HCT116 (cell line): ENCODE measurements around the gene CMBL. TPM values are rescaled to one million over a fixed set of nuclear protein-coding genes. Genes with fewer than 3 reads are reported as not detected.

Experiments
- ATAC-seq: fragments of 200-7000 bp; cut with Tn5 transposase; 2 replicates; pipeline ENCODE4 v1.9.1; 2020; ENCODE audit warnings: mild to moderate bottlenecking, moderate library complexity
- Bru-seq: library from RNA; stranded (reverse); fragments of 400-500 nt; gene quantifications from one replicate; lab custom pipeline; 2021; lab: Mats Ljungman, UMichigan
- BruChase-seq, 2 experiments: library from RNA; stranded (reverse); fragments of 400-500 nt; gene quantifications; one replicate each; lab custom pipeline; 2021; lab: Mats Ljungman, UMichigan
- BruUV-seq: library from RNA; stranded (reverse); fragments of 400-500 nt; replicated peaks from 2 replicates; lab custom pipeline; 2021; lab: Mats Ljungman, UMichigan
- CTCF ChIA-PET: fragments of 300-600 bp; sonication (Branson Sonifier 250); formaldehyde crosslinking; loops from one replicate; lab custom pipeline; 2021; ENCODE audit warnings: antibody characterized with exemption; lab: Charles Lee
- POLR2A ChIA-PET: fragments of 300-600, 350-600 bp; sonication (Branson Sonifier 250); formaldehyde crosslinking; loops from one replicate; lab custom pipeline; 2021; ENCODE audit warnings: antibody characterized with exemption; lab: Charles Lee
- RAD21 ChIA-PET, 2 experiments: fragments of 300-600 bp; sonication (Branson Sonifier 250); formaldehyde crosslinking; loops; one replicate each; lab custom pipeline; 2023; ENCODE audit warnings: low total read pairs in 2 of 2; ENCODE audit not compliant: uncharacterized antibody in 2 of 2, unreplicated experiment in 2 of 2, low non-redundant PET in 1 of 2; lab: Charles Lee
- DNase-seq: peaks from one replicate; pipeline ENCODE4 v3.0.0-alpha.2; 2010; ENCODE audit warnings: low read depth, low spot score
- H2AFZ ChIP-seq: fragments of 200-600 bp; shearing (Covaris generic), sonication (generic); 2 replicates; pipeline ENCODE4 v1.6.1; 2017; ENCODE audit warnings: low read depth, mixed run types, mixed read lengths, antibody characterized with exemption, low read length; ENCODE audit not compliant: poor library complexity, severe bottlenecking
- H3K27ac ChIP-seq: 2 replicates; pipeline ENCODE4 v1.5.1; 2012; ENCODE audit warnings: low read depth, low read length
- H3K27me3 ChIP-seq: fragments of 200-600 bp; sonication (generic); 2 replicates; pipeline ENCODE4 v1.6.1; 2016; ENCODE audit warnings: mixed run types, low read length, mixed read lengths; ENCODE audit not compliant: insufficient read depth
- H3K36me3 ChIP-seq, 2 experiments: fragments of 200-500 bp in 1 of 2; fragments of 200-600 bp in 1 of 2; sonication (Bioruptor generic) in 1 of 2; sonication (generic) in 1 of 2; 2 replicates each; pipeline versions ENCODE4 v1.5.1 to v1.6.1; 2014 to 2016; ENCODE audit warnings: low read length in 2 of 2, inconsistent platforms in 1 of 2, mixed read lengths in 1 of 2, mixed run types in 1 of 2; ENCODE audit not compliant: insufficient read depth in 2 of 2, control insufficient read depth in 1 of 2
- H3K4me1 ChIP-seq, 2 experiments: fragments of 200-600 bp in 1 of 2; sonication (generic) in 1 of 2; 2 replicates each; pipeline versions ENCODE4 v1.5.1 to v1.6.1; 2012 to 2017; ENCODE audit warnings: low read length in 2 of 2, inconsistent platforms in 1 of 2, mild to moderate bottlenecking in 1 of 2, mixed read lengths in 1 of 2, mixed run types in 1 of 2, moderate library complexity in 1 of 2; ENCODE audit not compliant: insufficient read depth in 2 of 2, control insufficient read depth in 1 of 2
- H3K4me2 ChIP-seq: fragments of 200-600 bp; sonication (generic); 2 replicates; pipeline ENCODE4 v1.6.1; 2017; ENCODE audit warnings: mixed run types, low read length, mixed read lengths
- H3K4me3 ChIP-seq, 2 experiments: fragments of 200-600 bp in 1 of 2; sonication (generic) in 1 of 2; replicated peaks in 1 of 2; 2 replicates each; pipeline ENCODE4 v1.5.1; 2011 to 2016; ENCODE audit warnings: low read length in 2 of 2, control low read depth in 1 of 2, low read depth in 1 of 2, mild to moderate bottlenecking in 1 of 2, mixed read lengths in 1 of 2, mixed run types in 1 of 2
- H3K79me2 ChIP-seq: fragments of 200-600 bp; sonication (generic); 2 replicates; pipeline ENCODE4 v1.6.1; 2017; ENCODE audit warnings: mild to moderate bottlenecking, mixed run types, low read length, moderate library complexity, mixed read lengths; ENCODE audit not compliant: insufficient read depth
- H3K9ac ChIP-seq: fragments of 200-600 bp; sonication (generic); 2 replicates; pipeline ENCODE4 v1.6.1; 2016; ENCODE audit warnings: low read length, mixed read lengths
- H3K9me2 ChIP-seq: fragments of 200-600 bp; sonication (generic), shearing (Covaris generic); 2 replicates; pipeline ENCODE4 v1.6.1; 2017; ENCODE audit warnings: mixed run types, mild to moderate bottlenecking, moderate library complexity; ENCODE audit not compliant: insufficient read depth
- H3K9me3 ChIP-seq, 2 experiments: fragments of 200-500 bp in 1 of 2; fragments of 200-600 bp in 1 of 2; sonication (Bioruptor generic) in 1 of 2; sonication (generic) in 1 of 2; 2 replicates each; pipeline ENCODE4 v1.6.1; 2014 to 2017; ENCODE audit warnings: low read length in 2 of 2, mixed read lengths in 2 of 2, inconsistent platforms in 1 of 2, low read depth in 1 of 2, mild to moderate bottlenecking in 1 of 2, mixed run types in 1 of 2, moderate library complexity in 1 of 2; ENCODE audit not compliant: control insufficient read depth in 1 of 2, insufficient read depth in 1 of 2
- H4K20me1 ChIP-seq: fragments of 200-600 bp; sonication (generic), shearing (Covaris generic); 2 replicates; pipeline ENCODE4 v1.6.1; 2017; ENCODE audit warnings: mixed run types, mild to moderate bottlenecking, moderate library complexity; ENCODE audit not compliant: insufficient read depth
- CBX3 ChIP-seq: IDR thresholded peaks from 2 replicates; pipeline ENCODE4 v1.6.1; 2012; ENCODE audit warnings: low read depth
- EGR1 ChIP-seq: IDR thresholded peaks from 2 replicates; pipeline ENCODE4 v1.6.1; 2012; ENCODE audit warnings: low read depth
- EZH2 ChIP-seq: fragments of 200-600 bp; sonication (generic); IDR thresholded peaks from 2 replicates; pipeline ENCODE4 v1.6.1; 2017; ENCODE audit warnings: antibody characterized with exemption, mixed run types
- MAX ChIP-seq: IDR thresholded peaks from 2 replicates; pipeline ENCODE4 v1.6.1; 2012
- POLR2A ChIP-seq: IDR thresholded peaks from 2 replicates; pipeline ENCODE4 v1.7.0; 2011; ENCODE audit warnings: borderline replicate concordance; ENCODE audit not compliant: insufficient read depth, insufficient read length; ENCODE audit errors: extremely low read depth
- POLR2AphosphoS5 ChIP-seq: IDR thresholded peaks from 2 replicates; pipeline ENCODE4 v1.6.1; 2011; ENCODE audit warnings: mild to moderate bottlenecking, low read depth, low read length, moderate library complexity
- SIN3A ChIP-seq: IDR thresholded peaks from 2 replicates; pipeline ENCODE4 v1.6.1; 2012; ENCODE audit warnings: low read depth
- SRF ChIP-seq: IDR thresholded peaks from 2 replicates; pipeline ENCODE4 v1.6.1; 2012; ENCODE audit warnings: low read depth
- TCF7L2 ChIP-seq: IDR thresholded peaks from 2 replicates; pipeline ENCODE4 v1.7.0; 2011; ENCODE audit warnings: borderline replicate concordance, inconsistent platforms; ENCODE audit not compliant: insufficient read depth, insufficient read length; ENCODE audit errors: extremely low read depth
- YY1 ChIP-seq: IDR thresholded peaks from 2 replicates; pipeline ENCODE4 v1.6.1; 2011; ENCODE audit warnings: low read length, low read depth, moderate library complexity, mild to moderate bottlenecking; ENCODE audit not compliant: insufficient replicate concordance; ENCODE audit errors: extremely low read depth
- ZFX ChIP-seq: fragments of 450-650 bp; IDR thresholded peaks from 2 replicates; pipeline ENCODE4 v1.6.1; 2017
- intact Hi-C: fragments of 100-400 bp; cut with micrococcal nuclease; formaldehyde crosslinking; loops from 2 replicates; pipeline ENCODE4 v1.10.0; 2022
- long read RNA-seq: library from polyadenylated mRNA; unstranded; transcript quantifications from one replicate; pipeline ENCODE4 v2.0.0, GENCODE V29; 2021; ENCODE audit not compliant: unreplicated experiment
- polyA plus RNA-seq: library from polyadenylated mRNA; unstranded; fragments of >200 nt; gene quantifications from 2 replicates; pipeline ENCODE4 v1.2.1, GENCODE V29; 2012; ENCODE audit warnings: missing spikeins
- total RNA-seq: library from RNA; stranded (reverse); gene quantifications from one replicate; pipeline ENCODE4 v1.2.1, GENCODE V29; 2021; ENCODE audit not compliant: unreplicated experiment

Gene CMBL
- total RNA-seq (51.0 TPM), Bru-seq, nascent RNA (percentile 65 among the genes with signal in this experiment), BruChase-seq, experiment 1, labeled RNA remaining after a 6-hour chase (percentile 73 among the genes with signal in this experiment), BruChase-seq, experiment 2, labeled RNA remaining after a 2-hour chase (percentile 66 among the genes with signal in this experiment)
- 61.6 and 65.5 TPM in 2 replicates for polyA plus RNA-seq
- long read RNA-seq, transcript CMBL-201 (6 exons, 2,335 nt): major isoform, 51 of 71 reads
- long read RNA-seq, partial matches to known transcripts: 5 of 71 reads
- long read RNA-seq, other reads (novel, unspliced or antisense): 13 of 71 reads

GRCh38 chr5:10307206-10308148 is at the start of gene CMBL:
Gene CMBL, minus strand, starts transcription at chr5:10307902. Its CDS starts 17,140 bp downstream, at chr5:10290762.
- peak within 1 kb of the TSS; percentile 62 for H2AFZ ChIP-seq
- RAD21 ChIA-PET: no interaction called here
- ATAC-seq: peak; percentile 83
- peaks cover 44 to 56% of the 10 kb centered on the region in 2 experiments for H3K4me1 ChIP-seq
- CTCF ChIA-PET: interaction anchor here (1.2 kb wide), 1 partner anchor 24 kb away, joined by 3 read pairs; no protein-coding TSS in a partner anchor
- peak within 1 kb of the TSS; percentile 84 for H3K27ac ChIP-seq
- H3K9me2 ChIP-seq: no peaks in the 10 kb centered on the region
- H3K36me3 ChIP-seq: no peaks in the 10 kb centered on the region
- peak; percentile 46 for DNase-seq
- no peaks in the 10 kb centered on the region for H3K9me3 ChIP-seq
- TSS peak; percentile 41 for BruUV-seq
- POLR2A ChIA-PET: interaction anchor here (1.3 to 3.2 kb wide), 2 partner anchors 10 to 46 kb away, joined by 4 to 14 read pairs; partner anchors contain the start of gene MARCHF6
- H3K4me3 ChIP-seq: peak within 1 kb of the TSS; percentile 61 to 95
- peak within 1 kb of the TSS; percentile 94 for H3K4me2 ChIP-seq
- TF ChIP-seq SRF: no peak
- 0 out of 2 replicates have a peak, but pooled peaks have one; percentile 30 for TF ChIP-seq SIN3A
- 0 out of 2 replicates have a peak, but pooled peaks have one; percentile 50 for TF ChIP-seq EGR1
- peak; percentile 6 for TF ChIP-seq YY1
- peak; percentile 74; the same call in 1 of the 2 replicates for TF ChIP-seq MAX
- peak; percentile 36 for TF ChIP-seq POLR2A
- 0 out of 2 replicates have a peak, but pooled peaks have one; percentile 22 for TF ChIP-seq CBX3
- TF ChIP-seq ZFX: peak; percentile 81
- TF ChIP-seq EZH2: no peak
- peak; percentile 35 for TF ChIP-seq TCF7L2
- TF ChIP-seq POLR2AphosphoS5: peak; percentile 49; the same call in 1 of the 2 replicates
- H3K9ac ChIP-seq: peak within 1 kb of the TSS; percentile 92
- H3K27me3 ChIP-seq: no peaks in the 10 kb centered on the region
- no peaks in the 10 kb centered on the region for H4K20me1 ChIP-seq
- intact Hi-C loops: loop anchor here (5.0 kb wide), 1 partner anchor 50 kb away; no protein-coding TSS in a partner anchor
- peaks cover 17% of the 10 kb centered on the region; the same call in 1 of the 2 replicates for H3K79me2 ChIP-seq
